WTC11 (cell line): ENCODE measurements around the gene CD69. TPM values are rescaled to one million over a fixed set of nuclear protein-coding genes. Genes with fewer than 3 reads are reported as not detected.

Source experiments
- ATAC-seq: fragments of 200-7000 bp; cut with Tn5 transposase; 2 replicates; pipeline ENCODE4 v1.10.0; 2021; ENCODE audit warnings: mild to moderate bottlenecking, moderate library complexity
- CTCF ChIA-PET: fragments of 300-600 bp; sonication (Branson Sonifier 250); formaldehyde crosslinking; loops from one replicate; lab custom pipeline; 2021; ENCODE audit warnings: antibody characterized with exemption; lab: Charles Lee
- POLR2A ChIA-PET: fragments of 350-600 bp; sonication (Branson Sonifier 250); formaldehyde crosslinking; loops from one replicate; lab custom pipeline; 2021; ENCODE audit warnings: antibody characterized with exemption; lab: Charles Lee
- DNase-seq: peaks from one replicate; pipeline ENCODE4 v3.0.0; 2021; ENCODE audit warnings: low spot score
- H3K27ac Mint-ChIP-seq: 2 replicates; pipeline ENCODE4 v1.8.0; 2021; ENCODE audit warnings: mixed read lengths
- H3K27me3 Mint-ChIP-seq: 2 replicates; pipeline ENCODE4 v1.8.0; 2021; ENCODE audit warnings: low read depth, mild to moderate bottlenecking, moderate library complexity, mixed read lengths
- H3K36me3 Mint-ChIP-seq: 2 replicates; pipeline ENCODE4 v1.8.0; 2021; ENCODE audit warnings: mixed read lengths
- H3K4me1 Mint-ChIP-seq: 2 replicates; pipeline ENCODE4 v1.8.0; 2022; ENCODE audit warnings: mixed read lengths
- H3K4me3 Mint-ChIP-seq: 2 replicates; pipeline ENCODE4 v1.8.0; 2021; ENCODE audit warnings: mild to moderate bottlenecking, moderate library complexity, mixed read lengths
- H3K9me3 Mint-ChIP-seq: 2 replicates; pipeline ENCODE4 v1.8.0; 2021; ENCODE audit warnings: mixed read lengths
- CBFB ChIP-seq: sonication (generic); formaldehyde crosslinking; IDR thresholded peaks from 2 replicates; pipeline ENCODE4 v1.8.1; 2022; ENCODE audit warnings: mild to moderate bottlenecking, low read depth, missing genetic modification reagents
- CREM ChIP-seq: sonication (generic); formaldehyde crosslinking; IDR thresholded peaks from 2 replicates; pipeline ENCODE4 v1.8.1; 2022; ENCODE audit warnings: mild to moderate bottlenecking, missing genetic modification reagents, moderate library complexity
- CTCF ChIP-seq: fragments of 200-600 bp; IDR thresholded peaks from 2 replicates; pipeline ENCODE4 v1.8.0; 2022; ENCODE audit warnings: antibody characterized with exemption
- E2F5 ChIP-seq: sonication (generic); formaldehyde crosslinking; IDR thresholded peaks from 2 replicates; pipeline ENCODE4 v1.8.1; 2022; ENCODE audit warnings: mild to moderate bottlenecking, moderate library complexity, missing genetic modification reagents
- ELF4 ChIP-seq: sonication (generic); formaldehyde crosslinking; IDR thresholded peaks from 2 replicates; pipeline ENCODE4 v1.8.1; 2022; ENCODE audit warnings: low read depth, mild to moderate bottlenecking, moderate library complexity, missing genetic modification reagents
- EMX1 ChIP-seq: fragments of 250-450 bp; sonication (Bioruptor Pico); IDR thresholded peaks from 2 replicates; pipeline ENCODE4 v1.8.0; 2021; ENCODE audit warnings: mild to moderate bottlenecking
- ETV6 ChIP-seq: sonication (generic); formaldehyde crosslinking; IDR thresholded peaks from 2 replicates; pipeline ENCODE4 v1.8.1; 2022; ENCODE audit warnings: mild to moderate bottlenecking, missing genetic modification reagents
- MYBL2 ChIP-seq: sonication (generic); formaldehyde crosslinking; IDR thresholded peaks from 2 replicates; pipeline ENCODE4 v1.8.1; 2023; ENCODE audit warnings: mild to moderate bottlenecking, moderate library complexity, missing genetic modification reagents
- NR1H2 ChIP-seq: sonication (generic); formaldehyde crosslinking; IDR thresholded peaks from 2 replicates; pipeline ENCODE4 v1.9.0; 2021; ENCODE audit warnings: mild to moderate bottlenecking, moderate library complexity, missing genetic modification reagents
- SMAD3 ChIP-seq: sonication (generic); formaldehyde crosslinking; IDR thresholded peaks from 2 replicates; pipeline ENCODE4 v1.8.0; 2022; ENCODE audit warnings: missing genetic modification reagents, mild to moderate bottlenecking, borderline replicate concordance
- USF1 ChIP-seq: sonication (generic); formaldehyde crosslinking; IDR thresholded peaks from 2 replicates; pipeline ENCODE4 v1.8.0; 2022; ENCODE audit warnings: mild to moderate bottlenecking, missing genetic modification reagents
- ZNF396 ChIP-seq: fragments of 250-450 bp; sonication (Bioruptor Pico); IDR thresholded peaks from 2 replicates; pipeline ENCODE4 v1.8.0; 2021; ENCODE audit warnings: mild to moderate bottlenecking, moderate library complexity, borderline replicate concordance
- total RNA-seq: library from RNA; stranded (reverse); gene quantifications from 3 replicates; pipeline ENCODE4 v1.2.3, GENCODE V29; 2021
- TF ChIP-seq, protein P1 (sequence below): sonication (generic); formaldehyde crosslinking; conservative IDR thresholded peaks from 2 replicates; pipeline ENCODE4 v1.8.1; 2022; ENCODE audit warnings: mild to moderate bottlenecking, missing genetic modification reagents
- TF ChIP-seq, protein P2 (sequence below): sonication (generic); formaldehyde crosslinking; IDR thresholded peaks from 2 replicates; pipeline ENCODE4 v1.8.1; 2023; ENCODE audit warnings: mild to moderate bottlenecking, missing genetic modification reagents, moderate library complexity
- TF ChIP-seq, protein P3 (sequence below): sonication (generic); formaldehyde crosslinking; IDR thresholded peaks from 2 replicates; pipeline ENCODE4 v1.8.1; 2023; ENCODE audit warnings: mild to moderate bottlenecking, missing genetic modification reagents, borderline replicate concordance

Gene CD69
- total RNA-seq, 1 experiment from 2014 or later = 0.42 TPM

GRCh38 chr12:9751204-9752144 is 9.2 kb downstream of the CD69 start:
- Mint-ChIP-seq H3K4me1 (peaks cover 16% of the 10 kb centered on the region), H3K27ac (peak overlapping the region; percentile 86), H3K9me3 (no peaks in the 10 kb centered on the region), H3K27me3 (no peaks in the 10 kb centered on the region; the same call in 1 of the 2 replicates), H3K36me3 (no peaks in the 10 kb centered on the region), H3K4me3 (no peak overlapping the region)
- TF ChIP-seq, protein P1, sequence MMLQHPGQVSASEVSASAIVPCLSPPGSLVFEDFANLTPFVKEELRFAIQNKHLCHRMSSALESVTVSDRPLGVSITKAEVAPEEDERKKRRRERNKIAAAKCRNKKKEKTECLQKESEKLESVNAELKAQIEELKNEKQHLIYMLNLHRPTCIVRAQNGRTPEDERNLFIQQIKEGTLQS = no peak
- ATAC-seq (peak; percentile 25; the same call in 1 of the 2 replicates), DNase-seq (no peak)
- CTCF ChIA-PET = interaction anchor here (0.8 to 7.5 kb wide), 25 partner anchors 8 to 389 kb away, joined by 3 to 148 read pairs (median 5); partner anchors contain the start of genes CD69 and CLEC2A
- POLR2A ChIA-PET = no interaction called here

DNA sequence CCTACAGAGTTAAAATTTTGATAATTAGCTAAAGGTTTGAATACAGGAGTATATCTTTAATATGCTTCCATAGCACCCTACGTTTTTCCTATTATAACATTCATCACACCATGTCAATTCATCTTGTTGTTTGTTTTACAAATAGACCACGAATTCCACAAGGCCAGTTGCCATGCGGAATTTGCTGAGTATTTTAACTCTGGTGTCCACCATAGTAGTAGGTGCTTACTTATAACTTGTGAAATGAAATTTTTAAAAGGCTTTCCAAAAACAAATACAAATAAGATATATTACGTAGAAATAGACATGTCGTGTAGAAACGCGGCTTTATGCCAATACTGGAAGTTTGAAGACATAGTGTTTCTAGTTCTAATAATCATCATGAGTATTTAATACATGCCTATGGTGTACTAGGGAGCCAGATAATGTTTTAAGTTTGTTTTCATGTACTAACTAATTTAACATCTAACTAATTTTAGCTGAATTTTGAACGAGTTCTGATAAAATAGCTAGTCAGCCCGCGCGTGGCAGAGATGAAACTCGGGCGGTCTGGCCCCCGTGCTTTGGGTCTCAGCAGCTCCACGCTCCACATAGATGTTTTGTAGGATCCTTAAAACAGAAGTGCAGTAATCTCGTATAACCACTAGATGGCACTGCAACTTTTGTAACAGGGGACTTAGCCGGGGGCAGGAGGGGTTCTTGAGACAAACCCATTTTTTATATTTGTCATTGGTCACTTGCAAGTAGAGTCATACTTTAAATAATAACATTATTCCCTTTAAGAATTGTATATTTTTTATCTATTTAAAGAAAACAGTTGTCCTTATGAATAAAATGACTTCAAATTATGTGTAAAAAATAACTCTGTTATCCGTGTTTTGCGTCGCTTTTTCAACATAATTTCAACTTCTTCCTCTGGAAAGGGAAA is 10.2 kb downstream of the CD69 start:
- ChIA-PET CTCF (interaction anchor here (0.5 to 7.5 kb wide), 50 partner anchors 8 to 1189 kb away, joined by 3 to 148 read pairs (median 4); partner anchors contain the start of genes CD69, CLEC12B, CLEC1B and CLEC2A), POLR2A (no interaction called here)
- ATAC-seq = peak; percentile 78
- no peaks in the 10 kb centered on the region for H3K36me3 Mint-ChIP-seq
- H3K4me3 Mint-ChIP-seq = peak overlapping the region; percentile 49
- H3K9me3 Mint-ChIP-seq = no peaks in the 10 kb centered on the region
- no peak overlapping the region for H3K27ac Mint-ChIP-seq
- peaks cover 16% of the 10 kb centered on the region for H3K4me1 Mint-ChIP-seq
- no peak for DNase-seq
- H3K27me3 Mint-ChIP-seq = no peaks in the 10 kb centered on the region; the same call in 1 of the 2 replicates
- no peak for TF ChIP-seq SMAD3 (CRISPR knock-in tag)
- no peak for TF ChIP-seq USF1 (CRISPR knock-in tag)
- TF ChIP-seq, protein P2, sequence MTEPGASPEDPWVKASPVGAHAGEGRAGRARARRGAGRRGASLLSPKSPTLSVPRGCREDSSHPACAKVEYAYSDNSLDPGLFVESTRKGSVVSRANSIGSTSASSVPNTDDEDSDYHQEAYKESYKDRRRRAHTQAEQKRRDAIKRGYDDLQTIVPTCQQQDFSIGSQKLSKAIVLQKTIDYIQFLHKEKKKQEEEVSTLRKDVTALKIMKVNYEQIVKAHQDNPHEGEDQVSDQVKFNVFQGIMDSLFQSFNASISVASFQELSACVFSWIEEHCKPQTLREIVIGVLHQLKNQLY (CRISPR knock-in tag) = no peak
- peak; percentile 83 for TF ChIP-seq CTCF

- no peak for ATAC-seq
- CTCF ChIA-PET = interaction anchor here (0.5 to 7.5 kb wide), 19 partner anchors 11 to 1190 kb away, joined by 3 to 148 read pairs (median 4); partner anchors contain the start of genes CD69, CLEC12B and TAS2R14
- no peaks in the 10 kb centered on the region for H3K9me3 Mint-ChIP-seq
- H3K36me3 Mint-ChIP-seq = no peaks in the 10 kb centered on the region
- H3K27ac Mint-ChIP-seq = no peak overlapping the region
- POLR2A ChIA-PET = no interaction called here
- peaks cover 20% of the 10 kb centered on the region for H3K4me1 Mint-ChIP-seq
- no peaks in the 10 kb centered on the region; the same call in 1 of the 2 replicates for H3K27me3 Mint-ChIP-seq
- no peak overlapping the region for H3K4me3 Mint-ChIP-seq
- DNase-seq = no peak
- no peak for TF ChIP-seq NR1H2 (CRISPR knock-in tag)
- no peak for TF ChIP-seq ZNF396 (CRISPR knock-in tag)
- TF ChIP-seq, protein P3, sequence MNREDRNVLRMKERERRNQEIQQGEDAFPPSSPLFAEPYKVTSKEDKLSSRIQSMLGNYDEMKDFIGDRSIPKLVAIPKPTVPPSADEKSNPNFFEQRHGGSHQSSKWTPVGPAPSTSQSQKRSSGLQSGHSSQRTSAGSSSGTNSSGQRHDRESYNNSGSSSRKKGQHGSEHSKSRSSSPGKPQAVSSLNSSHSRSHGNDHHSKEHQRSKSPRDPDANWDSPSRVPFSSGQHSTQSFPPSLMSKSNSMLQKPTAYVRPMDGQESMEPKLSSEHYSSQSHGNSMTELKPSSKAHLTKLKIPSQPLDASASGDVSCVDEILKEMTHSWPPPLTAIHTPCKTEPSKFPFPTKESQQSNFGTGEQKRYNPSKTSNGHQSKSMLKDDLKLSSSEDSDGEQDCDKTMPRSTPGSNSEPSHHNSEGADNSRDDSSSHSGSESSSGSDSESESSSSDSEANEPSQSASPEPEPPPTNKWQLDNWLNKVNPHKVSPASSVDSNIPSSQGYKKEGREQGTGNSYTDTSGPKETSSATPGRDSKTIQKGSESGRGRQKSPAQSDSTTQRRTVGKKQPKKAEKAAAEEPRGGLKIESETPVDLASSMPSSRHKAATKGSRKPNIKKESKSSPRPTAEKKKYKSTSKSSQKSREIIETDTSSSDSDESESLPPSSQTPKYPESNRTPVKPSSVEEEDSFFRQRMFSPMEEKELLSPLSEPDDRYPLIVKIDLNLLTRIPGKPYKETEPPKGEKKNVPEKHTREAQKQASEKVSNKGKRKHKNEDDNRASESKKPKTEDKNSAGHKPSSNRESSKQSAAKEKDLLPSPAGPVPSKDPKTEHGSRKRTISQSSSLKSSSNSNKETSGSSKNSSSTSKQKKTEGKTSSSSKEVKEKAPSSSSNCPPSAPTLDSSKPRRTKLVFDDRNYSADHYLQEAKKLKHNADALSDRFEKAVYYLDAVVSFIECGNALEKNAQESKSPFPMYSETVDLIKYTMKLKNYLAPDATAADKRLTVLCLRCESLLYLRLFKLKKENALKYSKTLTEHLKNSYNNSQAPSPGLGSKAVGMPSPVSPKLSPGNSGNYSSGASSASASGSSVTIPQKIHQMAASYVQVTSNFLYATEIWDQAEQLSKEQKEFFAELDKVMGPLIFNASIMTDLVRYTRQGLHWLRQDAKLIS (CRISPR knock-in tag) = no peak
- no peak for TF ChIP-seq EMX1 (CRISPR knock-in tag)
- TF ChIP-seq CREM = no peak
- TF ChIP-seq MYBL2 = no peak
- no peak for TF ChIP-seq E2F5 (CRISPR knock-in tag)
- TF ChIP-seq ELF4 (CRISPR knock-in tag) = no peak
- no peak for TF ChIP-seq CBFB (CRISPR knock-in tag)
- no peak for TF ChIP-seq CTCF
- TF ChIP-seq ETV6 (CRISPR knock-in tag) = no peak
Observed at GRCh38 chr12:9749640-9750039, 11.1 kb downstream of the CD69 start.
